NT2/D1 (cell line): ENCODE data around the gene HRH2.
"Not testable (repeated sequence)": the region's sequence is repeated elsewhere in the genome, so short reads cannot be mapped to it uniquely, and the experiment has no call there.

ENCODE experiments used
- DNase-seq: peaks from one replicate; pipeline ENCODE4 v3.0.0-alpha.2; 2011; ENCODE audit warnings: low read depth, low spot score
- H3K27me3 ChIP-seq: 2 replicates; pipeline ENCODE4 v1.6.0; 2011; ENCODE audit warnings: mild to moderate bottlenecking; ENCODE audit not compliant: insufficient read length, insufficient read depth
- H3K36me3 ChIP-seq: 2 replicates; pipeline ENCODE4 v1.6.1; 2011; ENCODE audit warnings: mild to moderate bottlenecking, low read length, mixed read lengths; ENCODE audit not compliant: insufficient read depth, insufficient read length
- H3K4me1 ChIP-seq: 2 replicates; pipeline ENCODE4 v1.5.1; 2011; ENCODE audit not compliant: insufficient read depth, insufficient read length
- H3K4me3 ChIP-seq: 2 replicates; pipeline ENCODE4 v1.5.1; 2011; ENCODE audit warnings: low read depth; ENCODE audit not compliant: insufficient read length
- H3K9ac ChIP-seq: 2 replicates; pipeline ENCODE4 v1.6.0; 2011; ENCODE audit warnings: low read depth; ENCODE audit not compliant: insufficient read length
- H3K9me3 ChIP-seq: 2 replicates; pipeline ENCODE4 v1.5.1; 2011; ENCODE audit warnings: mild to moderate bottlenecking, low read length; ENCODE audit not compliant: insufficient read depth
- SUZ12 ChIP-seq: IDR thresholded peaks from 2 replicates; pipeline ENCODE4 v1.6.1; 2011; ENCODE audit not compliant: insufficient read length, insufficient read depth; ENCODE audit errors: extremely low read depth
- YY1 ChIP-seq: IDR thresholded peaks from 2 replicates; pipeline ENCODE4 v1.6.1; 2011; ENCODE audit not compliant: insufficient read length, insufficient read depth
- ZNF274 ChIP-seq: IDR thresholded peaks from 2 replicates; pipeline ENCODE4 v1.6.1; 2011; ENCODE audit warnings: mild to moderate bottlenecking, low read depth, low read length

HRH2 gene

DNA sequence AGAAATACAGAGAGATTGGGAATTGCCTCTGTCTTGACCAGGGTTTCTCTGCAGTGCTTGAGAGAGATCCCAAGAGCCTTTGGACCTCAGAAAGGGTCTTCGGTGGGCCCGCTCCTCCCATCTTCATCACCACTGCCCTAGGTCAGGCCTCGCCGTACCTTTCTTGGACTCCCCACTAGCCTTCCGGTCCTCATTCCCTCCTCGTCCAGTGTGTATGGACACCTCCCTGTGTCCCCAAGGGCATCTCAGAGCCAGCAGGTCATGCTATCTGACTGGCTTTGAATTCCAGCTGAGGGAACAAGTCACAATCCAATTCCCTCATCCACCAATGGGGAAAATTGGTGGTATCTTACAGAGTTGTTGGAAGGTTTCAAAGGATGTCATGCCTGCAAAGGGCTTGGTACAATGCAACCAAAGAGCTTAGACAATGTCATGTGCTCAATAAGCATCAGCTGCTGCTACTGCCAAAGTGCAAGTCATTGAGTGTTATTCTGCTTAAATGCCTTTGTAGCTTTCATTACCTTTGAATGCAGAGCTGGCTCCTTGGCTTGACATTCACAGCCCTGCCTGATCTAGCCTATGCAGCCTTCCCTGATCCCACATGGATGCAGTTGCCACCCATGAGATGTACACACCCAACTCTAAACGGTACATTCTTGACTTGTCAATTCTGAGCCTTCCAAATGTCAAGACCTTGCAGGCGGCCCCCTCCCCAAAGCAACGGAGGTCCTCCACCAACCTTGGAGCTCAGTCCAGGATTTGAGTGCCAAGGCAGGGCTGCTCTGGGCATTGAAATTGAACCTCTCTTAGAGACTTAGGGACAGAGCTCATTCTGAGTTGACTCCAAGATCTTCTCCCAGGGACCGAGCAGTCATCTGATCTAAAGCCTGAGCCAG is 58.0 kb downstream of the HRH2 start:
- H3K9me3 ChIP-seq = peaks cover 38% of the 10 kb centered on the region
- DNase-seq = no peak
- TF ChIP-seq YY1 (no peak), ZNF274 (no peak), SUZ12 (no peak)
- no peak overlapping the region for H3K9ac ChIP-seq
- H3K4me1 ChIP-seq = no peaks in the 10 kb centered on the region
- H3K36me3 ChIP-seq = no peaks in the 10 kb centered on the region
- no peaks in the 10 kb centered on the region for H3K27me3 ChIP-seq
- H3K4me3 ChIP-seq = no peak overlapping the region

DNA sequence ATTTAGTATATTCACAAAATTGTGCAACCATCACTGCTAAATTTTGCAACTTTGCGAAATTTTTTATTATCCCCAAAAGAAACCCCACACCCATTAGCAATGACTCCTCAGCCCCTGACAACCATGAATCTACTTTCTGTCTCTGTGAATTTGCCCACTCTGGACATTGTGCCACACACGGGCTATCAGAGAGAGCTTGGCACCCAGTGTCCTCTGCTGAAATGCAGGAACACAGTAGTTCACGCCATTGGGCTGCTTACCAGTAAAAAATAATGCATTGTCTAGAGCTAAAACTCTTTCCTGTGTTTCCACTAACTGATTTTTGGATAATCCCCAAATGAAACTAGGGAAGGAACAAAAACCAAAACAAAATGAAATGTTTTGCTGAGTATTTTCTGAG is 60.0 kb downstream of the HRH2 start:
- TF ChIP-seq ZNF274 (no peak), YY1 (no peak), SUZ12 (no peak)
- Histone ChIP-seq H3K27me3 (no peaks in the 10 kb centered on the region), H3K4me1 (no peaks in the 10 kb centered on the region), H3K9ac (no peak overlapping the region), H3K9me3 (peaks cover 38% of the 10 kb centered on the region), H3K36me3 (no peaks in the 10 kb centered on the region), H3K4me3 (no peak overlapping the region)
- no peak for DNase-seq

DNA sequence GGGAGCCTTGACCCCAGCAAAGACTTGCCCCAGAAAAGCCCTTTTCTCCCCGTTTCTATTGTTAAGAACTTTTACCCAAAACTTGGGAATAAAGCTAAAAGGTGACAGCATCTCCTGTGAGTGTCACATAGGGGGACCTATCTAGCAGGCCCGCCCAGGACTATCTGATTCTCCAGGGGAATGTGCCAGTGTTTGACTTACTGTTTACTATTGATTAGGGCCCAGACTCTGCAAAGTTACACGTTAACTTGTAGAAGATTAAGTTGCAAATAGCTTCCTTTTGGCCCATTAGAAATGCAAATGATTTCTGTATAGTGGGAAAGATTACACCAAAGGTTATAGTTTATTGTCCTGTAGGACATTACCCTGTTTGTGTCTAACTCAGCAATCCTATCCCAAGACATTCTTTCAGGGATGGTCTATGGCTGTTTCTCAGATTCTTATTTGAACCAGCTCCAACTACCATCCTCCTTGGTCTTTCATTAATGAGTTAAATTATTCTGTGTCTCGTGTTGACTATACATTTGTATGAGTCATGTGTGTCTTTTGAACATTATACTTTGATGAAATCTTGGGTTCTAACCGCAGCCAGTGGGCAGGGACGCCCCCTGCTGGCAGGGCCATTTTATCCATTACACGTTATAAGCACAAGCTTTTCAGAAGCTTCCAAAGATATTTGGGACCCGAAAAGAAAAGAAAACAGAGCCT is 60.7 kb downstream of the HRH2 start:
- no peak for TF ChIP-seq YY1
- TF ChIP-seq SUZ12 = no peak
- TF ChIP-seq ZNF274 = no peak
- Histone ChIP-seq H3K4me3 (no peak overlapping the region), H3K36me3 (no peaks in the 10 kb centered on the region), H3K9ac (no peak overlapping the region), H3K9me3 (peaks cover 37% of the 10 kb centered on the region), H3K4me1 (no peaks in the 10 kb centered on the region), H3K27me3 (no peaks in the 10 kb centered on the region)
- DNase-seq = peak; percentile 23

GRCh38 chr5:175719109-175719432 is 61.2 kb downstream of the HRH2 start:
- DNase-seq, H3K4me3 ChIP-seq, H3K27me3 ChIP-seq, H3K36me3 ChIP-seq, H3K4me1 ChIP-seq, H3K9ac ChIP-seq: not testable (repeated sequence)
- H3K9me3 ChIP-seq = peaks cover 32% of the 10 kb centered on the region

- H3K4me3 ChIP-seq = no peak overlapping the region
- DNase-seq = no peak
- H3K36me3 ChIP-seq = no peaks in the 10 kb centered on the region
- TF ChIP-seq ZNF274 (no peak), SUZ12 (no peak), YY1 (no peak)
- H3K27me3 ChIP-seq = no peaks in the 10 kb centered on the region
- H3K9ac ChIP-seq = no peak overlapping the region
- H3K4me1 ChIP-seq = no peaks in the 10 kb centered on the region
- peaks cover 7% of the 10 kb centered on the region; the same call in 1 of the 2 replicates for H3K9me3 ChIP-seq
Observed at GRCh38 chr5:175724314-175725275, 66.7 kb downstream of the HRH2 start.

DNA sequence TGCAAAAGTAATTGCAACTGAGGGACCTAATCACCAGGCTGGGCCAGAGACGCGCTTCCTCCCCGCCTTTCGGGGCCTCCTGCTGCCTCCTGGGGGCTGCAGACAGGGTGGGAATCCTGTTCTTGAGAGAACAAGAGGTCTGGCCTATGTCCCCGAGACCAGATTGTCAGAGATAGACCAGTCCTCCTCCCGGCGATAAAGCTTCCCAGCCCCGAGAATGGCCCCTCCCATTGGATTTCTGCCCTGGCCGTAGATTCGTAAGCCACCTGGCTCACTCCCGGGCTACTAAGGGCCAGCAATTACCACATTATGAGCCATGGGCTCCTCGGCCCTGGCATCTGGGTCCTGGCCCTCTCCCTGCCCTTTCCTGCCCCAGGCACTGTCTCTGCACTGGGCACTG is 70.4 kb downstream of the HRH2 start:
- no peak for DNase-seq
- Histone ChIP-seq H3K9me3 (peaks cover 8% of the 10 kb centered on the region; the same call in 1 of the 2 replicates), H3K27me3 (no peaks in the 10 kb centered on the region), H3K4me1 (no peaks in the 10 kb centered on the region), H3K9ac (no peak overlapping the region), H3K36me3 (no peaks in the 10 kb centered on the region), H3K4me3 (no peak overlapping the region)
- TF ChIP-seq SUZ12 (no peak), ZNF274 (no peak), YY1 (no peak)
